Left colon (tissue), 2 donors: ENCODE results near the gene RMI2. TPM values are rescaled to one million over a fixed set of nuclear protein-coding genes. Genes with fewer than 3 reads are reported as not detected.

ENCODE experiments used
- ATAC-seq: fragments of 200-7000 bp; cut with Tn5 transposase; one replicate; pipeline ENCODE4 v1.9.1; 2020; ENCODE audit warnings: mild to moderate bottlenecking, moderate library complexity
- DNase-seq, 2 donors: peaks; one replicate each; pipeline ENCODE4 v3.0.0-alpha.2; 2020
- intact Hi-C, 2 donors: fragments of 100-400 bp; cut with DNase I in 1 of 2; cut with micrococcal nuclease in 1 of 2; formaldehyde crosslinking; loops; one replicate each; pipeline versions ENCODE4 v1.11.2 to v1.14.0; 2022; cut with DNase I, micrococcal nuclease
- total RNA-seq, 2 donors: library from RNA; stranded (reverse); fragmentation: NEBNext Ultra II Directional; extraction: Animal tissue kit (Norgen Biotek cat#: 25700); gene quantifications; one replicate each; pipeline ENCODE4 v1.2.1, GENCODE V29; 2021
- donor health status: DM: no; HTN: no; CAD: no.
- donor health status: DM: yes; HTN: yes; CAD: no.

Gene RMI2
- total RNA-seq, 2 donors from 2014 or later = 5.5 to 8.3 TPM

DNA sequence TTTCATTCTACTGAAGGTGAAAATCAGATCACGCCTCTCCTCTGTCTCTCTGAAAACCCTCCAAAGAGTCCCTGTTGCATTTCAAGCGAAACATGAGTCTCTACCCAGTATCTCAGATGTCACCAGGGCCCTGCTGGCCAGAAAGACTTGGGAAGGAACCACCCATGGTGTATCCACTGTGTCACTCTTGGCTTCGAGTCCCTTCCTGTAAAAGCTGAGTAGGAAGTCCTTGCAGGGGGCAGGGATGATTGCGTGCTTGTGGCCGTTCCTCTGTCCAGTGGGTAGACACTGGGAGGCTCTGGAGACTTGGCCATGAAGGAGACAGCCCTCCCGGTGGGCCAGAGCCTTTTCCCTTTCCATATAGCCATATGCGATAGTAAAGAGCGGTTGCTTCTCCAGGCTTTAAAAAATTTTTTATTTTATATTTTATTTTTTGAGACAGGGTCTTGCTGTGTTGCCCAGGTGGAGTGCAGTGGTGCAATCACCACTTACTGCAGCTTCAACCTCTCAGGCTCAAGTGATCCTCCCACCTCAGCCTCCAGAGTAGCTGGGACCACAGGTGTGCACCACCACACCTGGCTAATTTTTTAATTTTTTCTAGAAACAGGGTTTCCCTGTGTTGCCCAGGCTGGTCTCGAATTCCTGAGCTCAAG lies 19.0 kb upstream of the RMI2 start:
- DNase-seq (no peak), ATAC-seq (no peak)
- intact Hi-C loops = no loop called here

DNA sequence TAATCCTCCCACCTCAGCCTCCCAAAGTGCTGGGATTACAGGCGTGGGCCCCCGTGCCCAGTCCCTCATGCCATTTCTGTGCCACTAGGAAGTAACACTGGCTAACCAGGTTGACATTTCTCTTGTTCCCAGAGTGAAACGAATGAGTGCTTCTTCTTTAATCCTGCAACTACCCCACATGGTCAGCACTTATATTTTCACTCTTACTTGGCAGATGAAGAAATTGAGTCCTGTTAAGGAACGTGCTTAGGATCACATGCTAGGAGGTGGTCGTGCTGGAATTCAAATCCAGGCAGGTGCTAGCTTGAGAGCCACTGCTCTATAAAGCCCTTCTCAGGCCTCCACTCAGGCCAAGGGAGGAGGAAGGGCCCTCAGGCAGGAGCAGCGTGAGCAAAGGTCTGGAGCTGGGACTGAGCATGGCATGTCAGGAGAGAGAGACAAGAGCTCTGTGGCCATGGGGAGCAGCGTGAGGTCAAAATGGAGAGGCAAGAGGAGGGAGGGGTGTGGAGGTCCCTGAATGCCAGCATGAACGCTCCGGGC lies 18.5 kb upstream of the RMI2 start:
- intact Hi-C loops = no loop called here
- ATAC-seq (no peak), DNase-seq (no peak)

DNA sequence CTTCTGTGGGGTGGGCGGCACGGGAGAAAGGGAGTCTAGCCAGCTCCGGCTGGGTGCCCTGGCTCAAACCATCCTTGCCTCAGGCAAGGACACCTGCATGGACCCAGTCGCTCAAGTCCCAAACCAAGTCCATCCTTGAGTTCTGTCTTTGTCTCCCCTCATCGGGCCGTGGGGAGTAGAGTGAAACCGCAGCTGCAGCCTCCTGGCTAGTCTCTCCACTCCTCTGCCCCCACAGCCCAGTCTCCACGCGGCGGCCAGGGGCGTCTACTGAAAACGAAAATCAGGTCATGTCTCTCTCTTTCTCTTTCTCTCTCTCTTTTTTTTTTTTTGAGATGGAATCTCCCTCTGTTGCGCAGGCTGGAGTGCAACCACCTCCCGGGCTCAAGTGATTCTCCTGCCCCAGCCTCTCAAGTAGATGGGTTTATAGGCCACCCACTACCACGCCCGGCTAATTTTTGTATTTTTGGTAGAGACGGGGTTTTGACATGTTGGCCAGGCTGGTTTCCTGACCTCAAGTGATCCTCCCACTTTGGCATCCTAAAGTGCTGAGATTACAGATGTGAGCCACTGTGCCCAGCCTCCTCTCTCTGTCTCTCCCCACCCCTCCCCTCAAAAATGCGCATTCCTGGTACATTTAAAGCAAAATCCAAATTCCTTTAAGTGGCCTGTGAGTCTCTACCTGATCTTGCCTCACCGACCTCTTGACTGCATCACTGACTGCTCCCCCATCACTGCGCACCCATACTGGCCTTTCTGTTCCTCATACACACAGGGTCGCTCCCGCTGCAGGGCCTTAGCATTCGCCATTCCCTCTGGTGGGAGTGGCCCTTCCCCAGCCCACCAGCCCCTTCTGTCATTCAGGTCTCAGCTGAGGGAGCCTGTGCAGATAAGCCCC lies 17.7 kb upstream of the RMI2 start:
- no peak for ATAC-seq
- peak in 1 of 2 donors; percentile 49 for DNase-seq
- intact Hi-C loops = no loop called here

DNA sequence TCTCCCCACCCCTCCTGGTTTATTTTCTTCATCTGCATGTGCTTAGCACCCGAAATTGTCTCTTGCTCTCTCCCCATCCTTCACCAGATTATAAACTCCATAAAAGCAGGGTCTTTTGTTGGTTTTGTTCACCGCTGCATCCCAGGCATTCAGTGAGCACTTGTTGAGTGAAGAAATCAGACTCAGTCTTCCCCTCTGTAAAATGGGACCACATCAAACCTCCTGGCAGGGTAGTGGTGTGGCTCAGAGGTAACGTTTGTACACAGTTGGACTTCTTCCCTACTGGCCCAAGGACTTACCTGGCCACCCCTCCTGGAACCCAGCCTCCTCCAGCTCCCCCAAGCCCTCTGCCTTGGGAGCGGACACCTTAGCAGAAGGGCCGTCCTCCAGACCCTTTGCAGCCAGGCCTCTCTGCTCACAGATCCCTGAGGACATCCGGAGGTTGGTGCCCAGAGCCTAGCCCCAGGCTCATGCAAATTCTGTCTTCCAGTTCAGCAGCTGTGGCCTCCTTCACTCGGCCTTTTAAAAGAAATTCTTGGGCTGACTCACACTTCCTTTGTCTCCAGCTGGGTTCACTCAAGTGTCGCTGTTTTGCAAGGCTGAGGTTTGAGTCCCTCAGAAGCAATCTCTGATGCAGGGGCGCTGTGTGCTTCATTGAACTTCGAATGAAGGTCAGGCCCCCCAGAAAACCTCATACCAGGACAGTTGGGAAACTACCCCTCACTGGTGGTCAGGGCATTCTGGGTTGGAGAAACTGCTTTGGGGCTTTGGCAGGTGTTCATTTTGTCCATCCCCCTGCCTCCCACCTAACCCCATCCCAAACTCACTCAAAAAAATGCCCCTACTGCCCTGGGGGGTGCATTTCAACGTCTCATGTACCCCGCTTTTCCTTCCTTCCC lies 16.8 kb upstream of the RMI2 start:
- DNase-seq (peak; percentile 56 to 65), ATAC-seq (peak; percentile 36)
- intact Hi-C loops = no loop called here

DNA sequence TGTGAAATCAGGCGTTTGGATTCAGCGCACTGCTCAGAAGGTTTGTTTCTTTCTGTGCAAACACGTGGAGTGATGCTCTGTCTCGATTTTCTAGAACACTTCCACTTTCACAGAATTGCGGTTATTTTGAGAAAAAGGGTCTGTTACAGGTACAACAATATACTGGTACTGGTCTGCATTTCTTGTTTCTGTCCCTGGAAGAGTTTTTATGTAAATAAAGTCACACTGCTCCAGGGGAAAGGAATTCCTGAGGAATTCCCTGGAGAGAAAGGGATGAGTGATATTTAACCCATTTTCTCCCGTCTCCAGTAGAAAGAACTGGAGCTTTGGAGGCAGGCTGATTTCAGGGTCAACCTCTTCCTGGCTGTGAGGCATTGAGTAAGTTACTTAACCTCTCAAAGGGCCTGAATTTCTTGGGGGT lies 16.2 kb upstream of the RMI2 start:
- ATAC-seq (no peak), DNase-seq (no peak)
- intact Hi-C loops = no loop called here

DNA sequence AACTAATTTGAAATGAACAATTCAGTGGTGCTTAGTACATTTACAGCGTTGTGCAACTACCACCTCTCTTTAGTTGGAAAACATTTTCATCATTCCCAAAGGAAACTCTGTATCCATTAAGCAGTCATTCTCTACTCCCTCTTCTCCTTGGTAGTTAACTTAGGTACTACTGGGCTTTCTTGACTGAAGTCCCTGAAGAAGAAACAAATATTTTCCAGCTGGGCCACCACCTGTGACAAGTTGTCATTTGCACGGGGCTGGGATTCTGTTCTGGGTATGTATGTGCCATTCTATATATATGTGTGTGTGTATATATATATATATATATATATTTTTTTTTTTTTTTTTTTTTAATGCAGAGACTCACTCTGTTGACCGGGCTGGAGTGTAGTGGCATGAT lies 15.4 kb upstream of the RMI2 start:
- DNase-seq (no peak), ATAC-seq (no peak)
- intact Hi-C loops = no loop called here

DNA sequence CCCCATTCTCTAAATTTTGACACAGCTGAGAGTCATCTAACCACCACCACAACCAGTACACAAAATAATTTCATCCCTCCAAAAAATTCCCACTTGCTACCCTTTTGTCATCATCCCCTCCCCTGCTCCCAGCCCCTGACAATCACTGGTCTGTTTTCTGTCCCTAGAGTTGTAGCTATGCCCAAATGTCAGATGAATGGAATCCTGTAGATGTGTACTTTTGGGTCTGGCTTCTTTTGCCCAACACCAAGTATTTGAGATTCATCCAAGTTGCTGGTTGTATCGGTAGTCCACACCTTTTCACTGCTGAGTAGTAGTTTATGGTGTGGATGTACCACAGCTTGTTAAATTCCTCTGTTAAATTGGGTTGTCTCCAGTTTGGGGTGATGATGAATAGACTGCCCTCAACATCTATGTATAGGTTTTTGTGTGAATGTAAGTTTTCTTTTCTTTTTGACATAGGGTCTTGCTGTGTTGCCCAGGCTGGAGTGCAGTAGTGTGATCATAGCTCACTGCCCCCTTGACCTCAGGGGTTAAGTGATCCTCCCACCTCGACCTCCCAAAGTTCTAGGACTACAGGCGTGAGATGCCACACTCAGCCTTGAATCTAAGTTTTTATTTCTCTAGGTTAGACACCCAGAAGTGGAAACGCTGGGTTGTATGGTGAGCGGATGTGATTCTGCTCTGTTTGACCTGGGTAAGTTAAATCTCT lies 14.6 kb upstream of the RMI2 start:
- DNase-seq (no peak), ATAC-seq (no peak)
- intact Hi-C loops = no loop called here

DNA sequence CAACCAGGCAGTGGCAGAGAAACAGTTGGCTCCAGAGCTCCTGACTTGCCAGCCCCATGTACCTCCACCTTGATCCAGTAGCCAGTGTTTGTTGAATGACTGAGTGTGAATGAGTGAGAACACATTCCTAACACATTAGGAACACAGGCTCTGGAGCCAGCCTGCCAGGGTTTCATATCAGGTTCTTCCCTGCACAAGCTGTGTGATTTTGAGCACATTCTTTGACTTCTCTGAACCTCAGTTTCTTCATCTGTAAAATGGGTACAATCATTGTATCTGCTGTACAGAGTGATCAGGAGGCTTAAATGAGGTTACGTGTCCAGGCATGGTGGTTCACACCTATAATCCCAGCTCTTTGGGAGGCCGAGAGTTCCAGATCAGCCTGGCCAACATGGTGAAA lies 13.3 kb upstream of the RMI2 start:
- ATAC-seq = no peak
- DNase-seq = no peak
- intact Hi-C loops = no loop called here

DNA sequence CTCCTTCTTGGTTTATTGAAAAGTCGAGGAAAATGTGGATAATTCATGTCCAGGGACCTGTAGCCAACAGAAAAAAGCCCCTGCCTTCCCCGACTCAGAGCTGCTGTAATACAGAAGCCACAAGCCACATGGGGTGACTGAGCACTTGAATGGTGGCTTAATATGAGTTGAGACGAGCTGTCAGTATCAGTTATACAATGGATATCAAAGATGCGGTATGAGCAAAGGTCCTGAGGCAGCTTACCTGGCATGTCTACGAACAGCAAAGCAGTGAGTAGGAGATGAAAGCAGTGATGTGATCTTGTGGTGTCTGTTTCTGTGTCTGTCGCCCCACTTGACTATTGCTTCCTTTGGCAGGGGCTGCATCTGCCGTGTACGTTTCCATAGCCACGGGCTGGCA lies 12.2 kb upstream of the RMI2 start:
- intact Hi-C loops = no loop called here
- ATAC-seq = no peak
- no peak for DNase-seq

DNA sequence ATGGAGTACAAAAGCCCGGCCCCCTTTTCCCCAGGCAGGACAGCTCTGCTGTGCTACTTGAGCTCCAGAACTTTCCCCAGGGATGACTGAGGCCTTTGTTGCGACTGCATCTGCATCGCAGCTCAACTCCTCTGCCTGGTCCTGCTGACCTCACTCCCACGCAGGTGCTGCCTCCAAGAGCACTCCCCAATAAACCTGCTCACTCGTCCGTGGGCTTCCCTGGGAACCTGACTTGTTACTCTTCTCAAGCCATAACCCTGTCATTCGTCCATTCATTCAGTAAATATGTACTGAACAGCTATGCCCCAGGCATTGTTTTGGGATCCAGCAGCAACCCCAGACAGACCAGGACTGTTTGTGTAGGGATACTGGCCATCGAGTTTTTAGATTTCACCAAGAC lies 11.6 kb upstream of the RMI2 start:
- DNase-seq (no peak), ATAC-seq (no peak)
- intact Hi-C loops = no loop called here

DNA sequence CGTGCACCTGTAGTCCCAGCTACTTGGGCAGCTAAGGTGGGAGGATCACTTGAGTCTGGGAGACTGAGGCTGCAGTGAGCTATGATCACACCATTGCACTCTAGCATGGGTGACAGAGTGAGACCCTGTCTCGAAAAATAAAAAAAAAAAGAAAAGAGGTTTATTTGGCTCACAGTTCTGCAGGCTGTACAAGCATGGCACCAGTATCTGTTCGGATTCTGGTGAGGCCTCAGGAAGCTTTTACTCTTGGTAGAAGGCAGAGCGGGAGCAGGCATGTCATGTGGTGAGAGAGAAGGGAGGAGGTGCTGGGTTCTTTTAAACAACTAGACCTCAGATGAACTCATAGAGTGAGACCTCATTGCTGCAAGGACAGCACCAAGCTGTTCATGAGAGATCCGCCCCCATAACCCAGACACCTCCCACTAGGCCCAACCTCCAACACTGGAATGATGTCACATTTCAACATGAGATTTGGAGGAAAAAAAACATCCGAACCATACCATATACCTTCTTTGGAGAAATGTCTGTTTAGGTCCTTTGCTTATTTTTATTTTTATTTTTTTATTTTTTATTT lies 10.3 kb upstream of the RMI2 start:
- ATAC-seq = no peak
- intact Hi-C loops = no loop called here
- DNase-seq = no peak

DNA sequence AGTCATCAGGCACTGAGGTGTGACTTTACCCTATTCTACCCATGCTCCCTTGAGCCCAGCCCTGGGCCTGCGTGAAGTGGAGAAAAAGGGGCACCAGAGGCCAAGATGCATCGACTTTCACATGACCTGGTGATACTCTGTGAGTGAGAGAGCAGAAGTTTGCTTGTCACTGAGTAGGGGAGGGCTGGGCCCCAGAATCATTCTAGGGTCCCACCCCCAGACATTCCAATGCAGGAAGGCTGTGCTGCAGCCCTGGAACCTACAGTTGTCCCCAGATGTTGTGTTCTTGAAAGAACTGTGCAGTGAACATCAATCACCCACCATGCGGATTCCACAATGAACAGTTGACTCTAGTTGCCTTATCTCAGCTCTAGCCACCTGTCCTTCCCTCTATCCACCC lies 6.2 kb upstream of the RMI2 start:
- no peak for ATAC-seq
- DNase-seq = no peak

DNA sequence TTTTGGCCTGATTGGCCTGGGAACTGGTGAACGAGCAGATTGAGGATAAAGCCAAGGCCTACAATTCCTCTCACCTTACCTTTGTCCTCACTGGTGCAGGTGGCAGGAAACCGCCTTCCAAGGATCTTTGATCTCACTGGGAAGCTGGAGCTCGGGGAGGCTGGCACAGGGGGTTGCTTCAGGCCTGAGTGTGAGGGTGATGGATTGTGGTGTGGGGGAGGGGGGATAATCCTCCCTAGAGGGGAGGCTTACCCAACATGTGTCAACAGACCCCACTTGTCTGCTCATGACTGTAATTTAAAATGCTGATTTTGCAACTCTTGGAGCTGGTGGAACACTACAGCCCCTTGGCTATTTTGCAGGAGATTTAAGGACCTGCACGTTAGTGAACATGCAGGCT lies 4.5 kb upstream of the RMI2 start:
- DNase-seq (no peak), ATAC-seq (no peak)
- intact Hi-C loops = no loop called here

More for the DNA sequence above, 6.2 kb upstream of the RMI2 start:
- intact Hi-C loops = no loop called here

DNA sequence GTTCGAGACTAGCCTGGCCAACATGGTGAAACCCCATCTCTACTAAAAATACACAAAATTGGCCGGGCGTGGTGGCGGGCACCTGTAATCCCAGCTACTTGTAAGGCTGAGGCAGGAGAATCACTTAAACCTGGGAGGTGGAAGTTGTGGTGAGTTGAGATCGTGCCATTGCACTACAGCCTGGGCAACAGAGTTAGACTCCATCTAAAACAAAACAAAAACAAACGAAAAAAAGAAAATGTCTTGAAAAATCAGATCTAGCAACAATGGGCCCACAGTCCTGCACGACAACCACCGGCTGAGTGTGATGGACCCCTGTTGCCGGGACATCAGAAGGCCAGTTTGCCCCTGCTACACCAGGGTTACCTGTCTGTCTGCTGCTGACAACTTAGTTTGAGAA lies 3.9 kb upstream of the RMI2 start:
- intact Hi-C loops = no loop called here
- DNase-seq = no peak
- ATAC-seq = no peak

DNA sequence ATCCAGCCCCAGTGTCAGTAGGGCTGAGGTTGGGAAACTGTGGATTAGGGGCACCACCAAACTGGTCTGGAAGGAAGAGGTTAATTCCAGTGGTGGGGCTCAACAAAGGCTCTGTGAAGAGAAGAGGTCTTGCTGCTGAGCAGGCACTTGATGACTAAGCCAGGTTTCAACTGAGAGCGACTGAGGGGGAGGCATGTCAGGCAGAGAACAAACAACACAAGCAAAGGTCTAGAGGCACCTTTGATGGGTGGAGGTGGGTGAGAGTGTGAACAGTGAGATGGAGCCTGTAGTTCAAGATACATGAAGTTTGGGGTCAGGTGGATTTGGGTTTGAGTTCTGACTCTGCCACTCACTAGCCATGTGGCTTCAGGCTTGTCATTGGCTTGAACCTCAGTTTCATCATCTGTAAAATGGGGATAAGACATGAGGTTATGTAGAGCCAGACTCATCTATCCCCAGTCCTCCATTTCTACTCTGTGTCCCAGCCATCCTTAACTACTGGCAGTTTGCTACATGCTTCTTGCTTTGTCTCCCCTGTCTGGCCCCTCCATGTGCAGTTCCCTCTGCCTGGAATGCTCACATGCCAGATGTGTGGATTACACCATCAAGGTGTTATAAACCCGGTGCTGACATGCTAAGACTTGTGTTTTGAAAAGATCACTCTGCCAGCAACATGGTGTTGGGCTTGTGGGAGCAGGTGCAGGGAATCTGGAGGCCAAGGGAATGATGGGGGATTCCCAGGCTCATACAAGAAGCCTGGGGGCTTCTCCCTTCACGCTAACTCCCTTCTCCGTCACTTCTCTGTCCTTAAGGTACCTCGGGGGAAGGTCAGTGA lies 3.0 kb upstream of the RMI2 start:
- ATAC-seq (no peak), DNase-seq (no peak)

DNA sequence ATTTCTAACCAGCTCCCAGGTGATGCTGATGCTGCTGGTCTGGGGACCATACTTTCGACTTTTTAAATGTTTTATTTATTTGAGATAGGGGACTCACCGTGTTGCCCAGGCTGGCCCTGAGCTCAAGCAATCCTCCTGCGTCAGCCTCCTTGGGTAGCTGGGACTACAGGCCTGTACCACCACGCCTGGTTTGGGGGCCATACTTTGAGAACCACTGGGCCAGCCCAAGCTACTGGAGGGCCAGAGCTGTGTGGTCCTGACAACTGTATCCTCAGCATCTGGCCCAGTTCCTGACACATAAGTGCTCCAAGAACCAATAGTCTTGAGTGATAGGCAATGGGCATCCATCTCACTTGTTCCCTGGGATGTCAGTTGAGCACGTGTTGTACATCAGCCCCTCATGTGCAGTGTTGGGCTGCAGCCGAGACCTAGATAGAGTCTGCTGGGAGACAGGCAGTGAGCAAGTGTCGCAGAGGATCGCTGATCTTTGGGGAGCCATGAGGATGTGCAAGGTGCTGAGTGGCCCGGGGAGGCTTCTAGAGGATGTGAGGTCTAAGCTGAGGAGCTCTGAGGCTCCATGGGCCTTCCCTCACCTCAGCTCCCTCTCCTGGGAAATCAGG lies 1.6 kb downstream of the RMI2 start:
- intact Hi-C loops = no loop called here
- no peak for ATAC-seq
- no peak for DNase-seq

More for the DNA sequence above, 3.0 kb upstream of the RMI2 start:
- intact Hi-C loops = no loop called here

DNA sequence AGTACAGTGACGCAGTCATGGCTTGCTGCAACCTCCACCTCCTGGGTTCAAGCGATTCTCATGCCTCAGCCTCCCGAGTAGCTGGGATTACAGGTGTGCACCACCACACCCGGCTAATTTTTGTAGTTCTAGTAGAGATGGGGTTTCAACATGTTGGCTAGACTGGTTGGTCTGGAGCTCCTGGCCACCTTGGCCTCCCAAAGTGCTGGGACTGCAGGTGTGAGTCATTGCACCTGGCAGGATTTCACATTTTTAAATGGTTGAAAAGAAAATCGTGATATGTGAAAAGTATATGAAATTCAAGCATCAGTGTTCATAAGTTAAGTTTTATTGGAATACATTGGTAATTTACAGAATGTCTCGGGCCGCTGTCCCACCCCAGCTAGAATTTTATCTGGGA lies 2.6 kb downstream of the RMI2 start:
- intact Hi-C loops = no loop called here
- no peak for ATAC-seq

More for the DNA sequence above, 2.6 kb downstream of the RMI2 start:
- no peak for DNase-seq
